GM18511 (cell line): ENCODE measurements around the gene SGCA.

Experiments used
- ATAC-seq: cut with Tn5 transposase; IDR thresholded peaks from one replicate; pipeline ENCODE4 v1.9.1; 2021; ENCODE audit warnings: mild to moderate bottlenecking, moderate library complexity; ENCODE audit not compliant: unreplicated experiment

SGCA gene

DNA sequence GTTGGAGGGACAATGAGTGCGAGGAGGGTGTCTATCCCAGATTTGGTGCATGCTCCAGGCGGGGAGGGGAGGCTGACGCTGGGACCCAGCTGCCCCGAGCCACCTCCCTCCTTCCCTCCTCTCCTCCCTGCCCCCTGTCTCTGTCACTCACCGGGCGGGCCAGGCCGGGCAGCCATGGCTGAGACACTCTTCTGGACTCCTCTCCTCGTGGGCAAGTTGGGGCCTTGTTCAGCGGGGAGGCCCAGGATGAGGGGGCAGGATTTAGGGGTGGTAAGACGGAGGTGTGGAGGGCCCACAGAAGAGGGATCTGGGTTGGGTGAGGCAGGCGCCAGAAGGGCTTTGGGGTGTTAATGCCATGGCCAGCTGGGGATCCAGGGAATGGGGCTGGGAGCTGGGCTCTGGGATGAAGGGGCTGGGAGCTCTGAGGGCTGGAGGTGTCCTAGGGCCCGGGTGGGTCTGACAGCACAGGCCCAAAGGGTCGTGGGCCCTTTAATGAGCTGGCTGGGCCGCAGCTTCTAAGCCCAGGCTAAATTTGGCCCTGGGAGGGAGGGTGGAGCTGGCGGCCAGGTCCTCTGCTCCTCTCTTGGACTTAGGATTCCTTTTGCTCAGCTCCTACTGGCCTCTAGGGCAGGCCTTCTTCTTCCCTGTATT is at the start of gene SGCA:
SGCA (plus strand) TSS at position 139 of the 651 bp plus-strand sequence; CDS start at position 175, 36 bp downstream.
- ATAC-seq, result no peak

DNA sequence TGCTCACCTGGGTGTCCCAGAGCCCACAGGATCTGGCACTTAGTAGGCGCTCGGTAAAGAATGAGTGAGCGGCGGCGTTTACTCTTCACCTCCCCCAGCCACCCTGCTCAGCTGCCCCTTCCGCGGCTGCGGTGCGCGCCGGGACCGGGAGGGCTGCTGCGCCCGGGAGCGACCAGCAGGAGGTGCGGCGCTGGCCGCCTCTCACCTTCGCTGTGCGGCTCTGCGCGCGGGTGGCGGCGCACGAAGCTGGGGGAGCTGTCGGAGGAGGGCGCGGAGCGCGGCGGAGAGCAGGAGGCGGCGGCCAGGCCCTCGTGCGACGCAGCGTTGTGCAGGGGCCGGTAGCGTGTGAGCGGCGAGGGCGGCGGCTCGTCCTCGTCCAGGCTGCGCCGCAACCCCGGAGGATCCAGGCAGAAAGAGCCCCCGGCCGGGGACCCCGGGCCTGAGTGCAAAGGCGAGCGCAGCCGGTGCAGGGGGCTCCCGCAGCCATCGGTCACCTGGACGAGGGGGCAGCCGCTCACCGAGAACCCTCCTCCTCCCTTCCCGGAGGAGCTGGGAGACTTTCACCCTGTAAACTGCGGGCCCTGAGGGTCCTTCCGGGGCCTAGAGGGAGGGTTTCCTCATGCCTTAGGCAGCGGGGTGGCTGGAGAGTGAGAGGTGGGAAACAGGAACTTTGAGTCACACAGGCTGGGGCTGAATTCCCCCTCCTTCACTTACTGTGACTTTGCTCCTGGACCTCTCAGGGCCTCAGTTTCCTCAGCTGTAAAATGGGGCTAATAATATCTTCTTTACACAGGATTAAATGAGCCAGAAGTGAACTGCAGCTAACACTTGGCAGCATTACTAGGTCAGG is 48.4 kb upstream of the SGCA start:
- no peak for ATAC-seq

DNA sequence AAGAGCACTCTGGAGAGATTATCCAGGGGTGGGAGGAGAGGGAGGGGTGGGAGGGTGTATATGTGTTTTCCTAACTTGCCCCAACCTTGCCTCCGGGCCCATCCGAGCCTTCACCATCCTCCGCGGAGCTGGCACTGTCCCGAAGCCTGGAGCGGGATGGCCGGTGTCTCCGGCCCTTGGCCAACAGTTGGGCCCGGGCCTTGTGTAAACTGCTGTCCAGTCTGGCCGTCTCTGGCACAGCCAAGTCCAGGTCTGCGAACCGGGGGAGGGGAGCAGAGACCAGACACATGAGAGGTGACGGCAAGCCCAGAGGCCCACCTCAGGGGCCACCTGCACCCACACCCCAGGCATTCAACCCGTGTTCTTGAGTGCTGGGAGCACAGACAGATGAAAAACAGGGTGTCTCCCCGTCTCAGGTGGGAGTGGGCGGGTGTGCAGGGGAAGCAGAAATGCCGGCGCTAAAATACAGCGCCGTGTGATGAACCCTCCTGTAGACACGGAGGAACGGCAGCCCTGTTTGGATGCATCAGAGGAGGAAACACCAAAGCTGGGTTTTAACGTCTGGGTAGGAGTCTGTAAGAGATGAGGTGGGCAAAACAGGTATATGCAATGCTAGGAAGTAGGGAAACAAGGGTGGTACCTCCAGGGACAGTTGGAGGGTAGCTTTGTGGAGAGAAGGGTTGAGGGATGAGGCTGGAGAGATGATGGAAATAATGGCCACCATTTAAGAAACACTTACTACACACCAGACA is 47.6 kb upstream of the SGCA start:
- no peak for ATAC-seq

- ATAC-seq, result no peak
Observed at GRCh38 chr17:50118828-50119218, 47.0 kb upstream of the SGCA start.

DNA sequence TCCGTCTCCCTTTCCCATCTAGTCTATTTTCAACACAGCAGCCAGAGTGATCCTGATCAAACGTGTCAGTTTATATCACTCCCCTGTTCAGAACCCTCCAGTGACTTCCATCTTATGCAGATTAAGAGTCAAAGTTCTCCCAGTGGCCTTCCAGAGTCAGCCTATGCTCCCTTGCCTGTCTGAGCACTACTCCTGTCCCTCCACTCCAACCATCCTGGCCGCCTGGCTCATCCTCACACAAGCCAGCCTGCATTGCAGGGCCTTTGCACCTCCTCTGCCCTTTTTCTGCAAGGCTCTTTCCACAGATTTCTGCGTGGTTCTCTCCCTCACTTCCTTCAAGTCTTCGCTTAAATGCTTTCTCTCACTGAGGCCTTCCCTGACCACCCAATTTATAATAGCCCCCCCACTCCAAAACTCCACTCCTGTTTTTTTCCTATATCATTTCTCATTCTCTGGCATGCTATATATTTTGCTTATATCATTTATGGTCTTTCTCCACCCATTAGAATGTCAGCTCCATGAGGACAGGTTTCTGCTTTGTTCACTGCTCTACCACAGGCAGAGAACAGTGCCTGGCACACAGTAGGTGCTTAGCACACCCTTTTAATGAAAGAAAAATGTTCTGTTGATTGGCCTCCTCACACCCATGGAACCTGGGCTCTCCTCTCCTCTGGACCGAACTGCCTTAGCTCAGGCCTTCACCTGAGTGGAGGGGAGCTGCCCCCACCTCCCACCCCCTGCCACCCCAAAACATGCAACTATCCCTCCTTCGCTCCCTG is 45.1 kb upstream of the SGCA start:
- ATAC-seq, result no peak

DNA sequence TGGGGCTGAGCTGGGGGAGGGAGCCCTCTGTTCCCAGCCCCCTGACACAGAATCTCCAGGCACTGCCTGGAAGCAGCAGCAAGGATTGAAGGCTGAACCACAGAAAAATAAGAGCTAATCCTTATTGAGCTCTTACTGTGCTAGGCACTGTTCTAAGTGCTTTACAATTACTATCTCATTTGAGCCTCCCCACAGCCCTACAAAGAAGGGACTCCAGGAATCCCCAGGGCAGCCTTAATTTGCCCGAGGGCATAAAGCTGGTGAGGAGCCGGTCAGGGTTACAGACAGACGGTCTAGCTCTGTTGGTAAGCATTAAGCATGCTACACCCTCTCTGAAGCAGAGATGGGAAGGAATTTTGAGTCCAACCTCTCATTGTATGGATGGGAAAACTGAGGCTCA is 42.9 kb upstream of the SGCA start:
- no peak for ATAC-seq

GRCh38 chr17:50123649-50124349 is 42.0 kb upstream of the SGCA start:
- ATAC-seq, result no peak

- ATAC-seq, result no peak
Observed at GRCh38 chr17:50125420-50125997, 40.3 kb upstream of the SGCA start.

DNA sequence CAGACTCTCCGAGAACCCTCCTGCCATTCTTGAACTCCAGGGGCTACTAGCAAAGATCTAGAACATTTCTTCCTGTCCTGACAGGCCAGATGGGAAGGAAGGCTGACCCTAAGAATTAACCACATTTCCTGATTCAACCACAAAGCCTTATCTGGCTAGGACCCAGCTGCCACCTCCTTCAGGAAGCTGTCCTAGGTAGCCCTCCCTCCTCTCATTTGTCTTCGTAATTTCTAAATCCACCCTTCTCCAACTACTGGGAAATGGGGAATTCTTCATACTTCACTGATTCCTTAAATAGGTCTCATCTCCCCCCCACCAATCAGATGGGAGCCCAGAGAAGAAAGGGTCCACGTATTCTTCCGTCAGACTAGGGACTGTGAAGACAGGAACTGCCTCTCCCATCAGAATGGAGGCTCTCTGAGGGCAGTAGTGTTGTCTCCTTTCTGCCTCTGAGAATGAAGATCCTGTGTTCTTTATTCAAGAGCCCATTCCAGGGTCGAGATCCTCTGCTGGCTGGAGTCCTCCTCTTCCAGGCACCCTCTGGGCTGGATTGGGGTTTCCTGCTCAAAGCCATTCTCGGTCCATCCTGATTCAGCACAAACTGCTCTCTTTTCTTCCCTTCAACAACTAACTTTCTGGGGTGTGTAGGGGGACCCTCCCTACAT is 38.0 kb upstream of the SGCA start:
- no peak for ATAC-seq

DNA sequence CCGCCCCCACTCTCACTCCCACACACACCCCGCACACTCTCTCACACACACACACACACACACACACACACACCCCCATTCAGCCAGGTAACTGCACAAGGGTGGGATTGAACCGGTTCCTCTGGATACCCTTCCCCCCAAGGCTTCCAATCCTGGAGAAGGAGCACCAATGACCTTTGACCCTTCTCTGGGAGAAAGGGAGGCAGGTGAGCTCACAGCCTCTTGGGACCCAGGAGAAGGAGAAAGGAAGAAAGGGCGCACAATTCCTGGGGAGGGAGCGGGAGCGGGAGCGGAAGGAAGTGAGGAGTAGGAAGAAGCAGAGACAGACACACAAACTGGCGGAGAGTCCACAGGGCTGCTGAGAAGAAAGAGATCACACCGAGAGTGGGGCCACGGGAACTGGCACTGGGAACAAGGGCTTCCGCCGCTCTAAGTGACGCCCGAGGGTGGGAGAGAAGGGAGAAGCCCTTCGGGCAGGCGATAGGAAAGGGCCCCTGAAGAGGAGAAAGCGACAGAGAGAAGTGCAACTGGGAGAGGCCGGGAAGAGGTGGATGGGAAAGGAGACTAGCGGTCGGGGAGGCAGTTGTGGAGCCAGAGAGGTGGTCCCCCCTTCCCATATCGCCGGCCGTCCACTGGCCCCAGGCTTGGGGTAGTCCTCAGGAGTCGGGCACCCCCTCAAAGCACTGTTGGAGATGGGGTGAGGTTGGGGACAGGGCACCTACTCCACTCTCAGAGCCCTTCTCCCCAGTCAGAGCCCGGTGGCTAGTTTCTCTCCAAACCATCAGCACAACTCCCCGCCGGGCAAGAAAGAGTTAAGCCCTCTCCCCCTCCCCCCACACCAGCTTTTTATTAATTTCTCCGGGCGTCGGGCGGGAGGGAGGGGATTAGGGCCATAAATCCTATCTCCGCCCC is 37.1 kb upstream of the SGCA start:
- no peak for ATAC-seq

DNA sequence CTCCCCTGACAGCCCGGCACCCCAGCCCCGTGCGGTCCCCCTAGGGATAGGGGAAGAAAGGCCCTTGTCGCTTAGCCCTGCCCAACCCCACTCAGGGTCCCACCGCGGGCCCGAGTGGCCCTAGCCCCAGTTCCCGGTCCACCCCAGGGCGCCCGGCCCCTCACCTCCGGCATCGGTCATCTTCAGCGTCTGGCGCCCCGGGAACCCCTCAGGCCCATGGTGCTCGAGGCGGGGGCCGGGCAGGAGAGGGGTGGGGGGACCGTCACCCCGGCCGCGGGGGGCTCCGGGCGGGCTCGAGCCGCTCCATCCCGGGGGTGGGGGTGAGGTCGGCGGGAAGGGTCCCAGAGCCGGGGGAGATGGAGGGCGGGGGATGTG is 36.5 kb upstream of the SGCA start:
- ATAC-seq, result no peak

- ATAC-seq, result no peak
Observed at GRCh38 chr17:50129728-50130558, 35.9 kb upstream of the SGCA start, which contains the start of gene SAMD14. Gene SAMD14, minus strand, starts transcription at chr17:50130160. Its CDS starts 5,201 bp downstream, at chr17:50124959.

DNA sequence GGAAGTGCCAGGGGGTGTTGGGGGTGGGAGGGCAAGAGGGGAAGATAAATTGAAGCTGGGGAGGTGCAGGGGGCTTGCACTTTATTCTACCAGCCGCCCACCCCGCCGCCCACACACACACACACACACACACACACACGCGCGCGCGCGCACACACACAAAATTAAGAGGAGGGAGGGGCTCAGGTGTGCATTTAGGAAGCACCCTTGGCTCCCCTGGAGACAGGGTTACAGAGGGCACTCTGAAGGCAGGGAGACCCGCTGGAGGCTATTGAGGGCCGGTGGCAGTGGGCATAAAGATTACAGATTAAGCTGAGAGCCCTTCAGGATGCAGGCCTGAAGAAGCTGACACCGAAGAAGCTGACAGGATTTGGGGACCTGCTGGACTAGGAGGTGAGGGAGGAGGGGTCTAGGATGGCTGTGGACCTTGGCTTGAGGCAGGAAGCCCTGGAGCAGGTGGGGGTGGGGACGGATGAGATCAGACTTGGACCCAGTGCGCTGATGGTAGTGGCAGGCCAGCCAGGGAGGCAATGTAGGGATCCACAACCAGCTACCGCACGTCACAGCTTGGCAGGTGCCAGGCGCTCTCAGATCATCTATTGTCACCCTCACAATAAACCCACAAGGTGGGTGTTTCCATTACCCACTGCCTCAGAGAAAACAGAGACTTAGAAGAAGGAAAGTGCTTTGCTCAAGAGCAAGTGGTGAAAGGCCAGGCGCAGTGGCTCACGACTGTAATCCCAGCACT is 35.1 kb upstream of the SGCA start:
- no peak for ATAC-seq

GRCh38 chr17:50132104-50132794 is 33.6 kb upstream of the SGCA start:
- ATAC-seq, result no peak

GRCh38 chr17:50133028-50133768 is 32.6 kb upstream of the SGCA start:
- ATAC-seq, result no peak

DNA sequence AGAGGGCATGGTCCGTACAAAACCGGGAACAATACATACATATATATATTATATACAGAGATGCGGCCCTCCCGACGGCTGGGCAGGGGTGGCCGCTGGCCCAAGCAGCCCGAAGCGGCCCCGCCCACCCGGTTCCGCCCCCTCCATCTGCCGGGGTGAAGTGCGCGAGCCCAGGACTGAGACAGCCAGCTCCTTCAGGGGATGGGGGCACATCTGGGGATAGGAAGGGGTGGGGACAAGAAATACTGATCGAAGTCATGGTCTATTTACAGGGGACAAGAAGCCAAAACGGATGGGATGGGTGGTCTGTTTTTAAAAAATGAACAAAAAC is 32.1 kb upstream of the SGCA start:
- no peak for ATAC-seq
